HG03196 (cell line): ENCODE measurements around the gene SULT4A1.

ENCODE experiments used
- ATAC-seq: cut with Tn5 transposase; IDR thresholded peaks from one replicate; pipeline ENCODE4 v1.9.1; 2021; ENCODE audit not compliant: unreplicated experiment

SULT4A1 gene

DNA sequence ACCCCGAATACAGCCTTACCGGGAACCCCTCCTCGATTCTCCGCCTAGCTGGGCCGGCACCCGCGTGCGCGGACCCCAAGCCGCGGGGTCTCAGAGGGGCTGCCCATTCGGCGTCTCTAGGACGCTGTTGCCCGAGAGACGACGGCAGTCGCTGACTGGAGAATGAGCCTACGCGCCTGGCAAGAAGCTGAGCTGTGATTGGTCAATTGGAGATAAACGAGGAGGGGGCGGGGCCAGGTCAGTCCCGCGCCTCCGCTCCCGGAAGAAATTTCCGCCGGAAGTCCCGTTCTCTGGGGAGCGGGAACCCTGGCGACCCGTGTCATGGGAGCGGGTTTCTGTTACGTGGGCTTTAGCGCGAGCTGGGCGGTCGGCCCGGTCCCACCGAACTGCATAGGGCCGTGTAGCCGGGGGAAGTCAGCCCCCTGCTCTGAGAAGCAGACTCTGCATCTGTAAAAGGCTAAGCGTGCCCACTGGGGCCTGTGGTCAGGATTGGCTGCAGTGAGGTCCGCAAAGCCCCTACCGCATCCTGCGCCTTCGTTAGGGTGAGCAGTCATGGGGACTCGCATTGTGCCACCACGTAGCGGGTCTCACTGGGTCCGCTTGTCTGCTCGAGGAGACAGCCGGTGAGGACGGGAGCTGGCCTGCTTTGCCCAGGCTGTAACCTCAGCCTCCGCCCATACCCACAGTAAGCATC, 50.0 kb downstream of the SULT4A1 start, which contains the start of gene EFCAB6:
Gene EFCAB6 (minus strand): TSS at position 157 of the 694 bp plus-strand sequence. CDS start 29,987 bp downstream, outside the sequence.
- peak; percentile 83 for ATAC-seq

DNA sequence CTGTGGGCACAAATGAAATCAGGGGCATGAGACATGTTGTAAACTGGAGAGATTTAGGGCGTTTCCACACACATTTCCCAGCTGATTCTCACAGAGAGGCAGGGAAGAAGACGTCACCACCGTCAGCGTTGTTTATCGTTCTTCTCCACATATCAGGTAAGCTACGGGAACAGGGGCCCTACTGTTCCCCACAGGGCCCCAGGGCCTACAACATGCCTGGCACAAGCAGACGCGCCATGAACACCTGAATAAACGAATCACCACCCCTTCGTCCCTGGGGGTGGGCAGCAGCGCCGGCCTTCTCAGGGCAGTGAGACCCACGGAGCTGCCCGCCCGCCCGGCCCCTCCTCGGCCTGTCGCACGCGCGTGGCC, 50.5 kb downstream of the SULT4A1 start:
- ATAC-seq: peak; percentile 12

DNA sequence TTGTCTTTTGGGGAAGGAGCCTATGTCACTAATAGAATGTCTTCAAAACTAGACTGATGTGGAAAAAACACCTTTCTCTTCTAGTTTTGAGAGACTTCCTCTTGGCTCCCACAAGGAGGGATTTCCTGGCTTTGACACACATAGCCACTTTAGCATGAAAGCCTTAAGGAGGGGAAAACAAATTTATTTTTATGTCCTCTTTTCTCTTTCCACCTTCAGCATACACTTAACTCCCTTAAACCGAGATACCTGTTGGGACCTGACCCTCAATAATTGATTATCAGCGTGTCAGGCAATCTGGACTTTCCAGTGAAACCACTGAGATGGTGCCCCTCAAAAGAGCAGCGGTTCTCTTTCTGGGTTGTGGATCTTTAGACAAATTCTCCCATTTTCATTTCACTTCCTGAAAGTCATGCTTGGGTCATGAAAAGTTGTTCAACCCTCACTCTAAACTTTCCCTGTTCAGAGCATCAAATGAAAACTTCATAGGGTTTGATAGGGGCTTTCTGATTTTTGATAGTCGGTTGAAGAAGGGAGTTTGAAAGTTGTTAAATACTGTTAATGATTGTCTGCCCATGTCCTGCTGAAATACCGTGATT, 59.3 kb downstream of the SULT4A1 start:
- no peak for ATAC-seq

DNA sequence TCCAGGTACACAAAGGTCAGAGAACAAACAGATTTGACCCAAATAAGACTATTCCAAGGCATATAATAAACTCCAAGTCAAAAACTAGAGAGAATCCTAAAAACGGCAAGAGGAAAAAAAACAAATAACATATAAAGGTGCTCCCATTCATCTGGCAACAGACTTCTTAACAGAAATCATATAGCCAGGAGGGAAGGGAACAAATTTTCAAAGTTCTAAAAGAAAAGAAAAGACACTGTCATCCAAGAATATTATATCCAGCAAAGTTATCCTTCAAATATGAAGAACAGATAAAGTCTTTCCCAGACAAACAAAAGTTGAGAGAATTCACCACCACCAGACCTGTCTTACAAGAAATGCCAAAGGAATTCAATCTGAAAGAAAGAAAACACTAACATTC, 61.3 kb downstream of the SULT4A1 start:
- ATAC-seq: no peak

DNA sequence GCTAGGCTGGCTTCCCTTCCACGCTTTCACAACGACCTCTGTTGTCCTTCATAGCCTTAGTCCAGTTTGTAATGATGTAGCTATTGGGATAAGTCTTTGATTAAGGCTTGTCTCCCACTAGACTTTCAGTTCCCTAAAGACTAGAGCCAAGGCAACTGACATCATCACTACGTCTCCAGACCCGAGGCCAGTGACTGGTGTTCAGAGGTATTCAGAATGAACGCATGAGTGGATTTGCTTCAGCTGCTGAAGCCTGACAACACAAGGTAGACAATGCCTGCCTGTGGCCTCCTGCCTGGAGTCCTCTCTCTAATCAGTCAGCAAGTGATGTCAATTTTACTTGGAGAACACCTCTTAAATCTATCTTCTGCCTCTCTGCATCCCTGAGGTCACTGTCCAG, 63.8 kb downstream of the SULT4A1 start:
- ATAC-seq: no peak

DNA sequence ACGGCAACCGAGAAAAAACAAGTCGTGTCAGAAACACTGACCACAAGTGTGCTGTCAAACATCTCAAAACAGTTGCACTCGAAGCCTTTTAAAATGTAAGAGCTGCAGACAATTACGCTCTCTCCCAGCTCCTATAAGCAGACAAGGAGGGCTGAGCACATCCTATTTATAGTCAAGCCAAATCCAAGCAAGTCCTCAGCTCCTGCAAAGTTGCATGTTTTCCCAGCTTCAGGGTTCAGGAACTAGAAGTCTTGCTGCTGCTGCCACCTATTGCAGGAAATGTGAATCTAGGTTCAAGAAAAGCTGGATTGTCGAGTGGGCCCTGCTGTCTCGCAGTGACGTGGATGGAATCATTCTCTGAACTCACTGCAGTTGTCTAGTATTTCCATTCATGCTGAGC, 65.7 kb downstream of the SULT4A1 start:
- no peak for ATAC-seq

DNA sequence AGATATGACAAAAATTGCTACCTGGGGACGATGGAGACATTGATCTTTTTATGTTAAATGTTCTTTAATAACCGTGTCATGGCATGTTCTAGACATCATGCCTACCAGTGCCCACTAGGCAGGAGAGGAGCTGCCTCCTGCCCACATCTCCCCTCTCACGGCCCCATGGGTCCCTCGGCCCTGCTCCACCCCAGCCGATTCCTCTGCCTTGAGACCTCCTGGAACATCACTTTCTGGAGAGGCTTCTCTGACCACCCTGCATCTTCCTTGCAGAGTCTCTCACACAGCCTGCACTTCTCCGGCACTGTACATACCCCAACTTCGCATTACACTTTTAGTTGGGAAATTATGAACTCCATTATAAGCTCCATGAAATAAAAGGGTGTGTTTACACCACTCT, 67.0 kb downstream of the SULT4A1 start:
- no peak for ATAC-seq

DNA sequence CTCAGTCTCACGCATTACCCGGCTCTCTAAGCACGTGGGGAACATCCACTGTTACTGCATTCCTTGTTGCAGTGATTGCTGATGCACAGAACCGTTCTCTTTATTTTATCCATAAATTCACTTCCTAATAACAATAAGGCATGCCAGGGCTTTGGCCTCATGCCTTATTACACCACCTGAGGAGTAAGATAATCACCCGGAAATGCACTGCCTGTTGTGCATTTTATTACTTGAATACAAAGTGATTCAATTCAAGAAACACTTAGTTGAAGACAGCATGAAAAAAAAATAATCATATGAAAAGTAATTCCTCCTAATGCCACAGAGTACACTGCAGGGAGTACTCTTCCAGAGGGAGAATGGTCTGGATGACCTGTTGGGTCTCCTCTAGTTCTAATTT, 69.4 kb downstream of the SULT4A1 start:
- ATAC-seq: no peak

DNA sequence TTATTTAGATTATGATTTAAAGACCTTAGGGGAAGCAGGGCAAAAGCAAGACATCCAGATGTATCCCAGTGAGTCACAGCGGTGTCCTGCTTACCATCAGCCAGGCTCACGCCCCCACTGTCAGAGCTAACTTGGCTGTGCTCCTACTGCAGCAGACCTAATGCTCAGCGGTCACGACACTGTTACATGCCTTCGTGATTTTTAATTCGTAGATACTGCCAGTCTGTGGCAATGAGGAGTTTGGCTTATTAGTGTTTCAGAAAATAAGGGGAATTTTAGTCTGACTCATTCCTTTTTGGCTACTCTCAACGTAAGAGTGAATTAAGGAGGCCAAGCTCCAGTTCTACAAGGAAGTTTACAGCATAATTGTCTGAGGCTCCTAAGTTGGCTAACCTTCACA, 72.9 kb downstream of the SULT4A1 start:
- no peak for ATAC-seq

DNA sequence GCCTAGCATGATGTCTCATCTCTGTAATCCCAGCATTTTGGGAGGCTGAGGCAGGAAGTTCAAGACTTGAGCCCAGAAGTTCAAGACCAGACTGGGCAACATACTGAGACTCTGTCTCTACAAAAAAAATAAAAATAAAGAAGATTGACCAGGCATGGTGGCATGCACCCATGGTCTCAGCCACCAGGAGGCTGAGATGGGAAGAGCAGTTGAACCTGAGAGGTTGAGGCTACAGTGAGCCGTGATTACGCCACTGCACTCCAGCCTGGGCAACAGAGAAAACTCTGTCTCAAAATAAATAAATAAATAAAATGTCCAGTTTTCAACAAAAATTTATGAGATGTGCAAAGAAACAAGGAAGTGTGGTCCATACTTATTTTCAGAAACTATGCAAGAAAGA, 78.5 kb downstream of the SULT4A1 start:
- no peak for ATAC-seq

DNA sequence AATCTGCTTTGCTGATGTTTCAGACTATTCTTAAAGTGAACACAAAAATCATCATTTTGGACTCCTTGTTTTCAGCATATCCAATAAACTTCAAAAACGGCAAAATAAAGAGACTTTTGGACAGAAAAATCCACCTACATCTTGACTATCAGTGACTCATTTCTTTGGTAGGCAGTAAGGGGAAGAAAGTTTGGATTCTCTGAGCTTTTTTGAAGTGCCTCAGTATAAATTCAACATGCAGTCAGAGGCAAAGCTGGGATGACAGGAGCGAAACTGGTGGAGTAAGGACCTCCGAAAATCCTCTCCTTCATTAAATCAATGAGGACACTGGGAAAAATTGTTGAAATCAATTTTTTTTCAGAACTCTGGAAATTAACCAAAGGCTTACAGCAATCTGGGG, 79.9 kb downstream of the SULT4A1 start:
- no peak for ATAC-seq

DNA sequence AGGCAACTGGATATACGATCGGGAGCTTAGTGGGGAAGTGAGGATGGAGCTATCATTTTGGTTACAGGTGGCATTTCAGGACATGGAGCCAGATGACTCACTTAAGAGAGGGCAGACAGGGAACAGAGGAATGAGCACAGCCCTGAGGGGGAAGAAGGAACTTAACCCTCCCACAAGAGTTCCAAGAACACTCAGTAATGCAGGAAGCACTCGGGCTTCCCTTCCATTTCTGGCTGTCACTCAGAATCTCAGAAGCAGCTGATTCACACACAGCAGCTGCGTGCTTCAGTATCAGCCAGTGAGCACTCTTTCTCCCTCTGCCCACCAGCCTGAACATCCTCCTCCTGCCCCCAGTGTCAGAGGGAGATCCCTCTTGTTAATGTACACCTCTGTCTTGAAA, 85.0 kb downstream of the SULT4A1 start:
- ATAC-seq: no peak

DNA sequence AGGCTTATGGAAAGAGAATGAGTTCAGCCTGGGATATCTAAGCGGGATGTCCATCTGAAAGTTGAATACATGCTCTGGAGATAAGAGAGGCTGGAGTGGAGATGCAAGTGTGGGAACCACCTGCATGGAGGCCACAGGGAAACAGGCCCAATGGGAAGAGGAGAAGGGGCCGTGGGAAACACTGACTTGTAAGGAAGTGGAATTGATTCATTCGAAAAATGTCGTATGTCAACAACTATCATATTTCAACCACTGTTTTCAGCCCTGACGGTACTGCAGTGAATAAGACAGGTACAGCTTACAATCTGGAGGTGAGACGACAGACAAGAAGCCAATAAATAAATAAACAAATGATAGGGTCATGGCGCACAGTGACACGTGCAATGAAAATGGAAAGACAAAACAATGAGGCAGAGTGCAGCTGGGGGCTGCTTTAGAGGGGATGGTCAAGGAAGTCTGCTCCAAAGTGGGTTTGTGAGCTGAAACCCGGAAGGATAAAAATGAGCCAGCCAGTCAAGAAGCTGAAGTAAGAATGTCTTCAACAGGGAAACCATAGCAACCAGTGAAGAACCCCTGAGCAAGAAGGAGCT, 86.1 kb downstream of the SULT4A1 start:
- ATAC-seq: no peak
